Epidermal melanocyte (primary cell): ENCODE measurements around the gene SENP5.

ENCODE experiments used
- DNase-seq: peaks from one replicate; pipeline ENCODE4 v3.0.0; 2011; ENCODE audit warnings: low spot score; ENCODE audit not compliant: insufficient read length

SENP5 gene

DNA sequence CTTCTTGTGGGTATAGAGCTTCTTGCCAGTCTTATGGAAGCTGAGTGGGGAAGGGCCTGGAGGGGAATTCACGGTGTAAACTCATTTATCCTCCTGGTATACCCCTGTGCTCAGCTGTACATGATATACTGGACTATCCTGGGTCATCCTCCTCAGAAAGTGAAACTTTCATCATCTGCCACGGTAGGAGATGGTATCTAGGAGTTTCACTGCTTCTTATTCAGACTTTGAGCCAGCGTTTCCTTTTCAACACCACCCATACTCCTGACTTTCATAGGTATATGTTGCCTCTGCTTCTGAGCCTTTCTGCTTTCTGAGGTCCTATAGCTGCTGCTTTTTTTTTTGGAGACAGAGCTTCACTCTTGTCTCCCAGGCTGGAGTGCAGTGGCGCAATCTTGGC, 15.6 kb downstream of the SENP5 start:
- no peak for DNase-seq

DNA sequence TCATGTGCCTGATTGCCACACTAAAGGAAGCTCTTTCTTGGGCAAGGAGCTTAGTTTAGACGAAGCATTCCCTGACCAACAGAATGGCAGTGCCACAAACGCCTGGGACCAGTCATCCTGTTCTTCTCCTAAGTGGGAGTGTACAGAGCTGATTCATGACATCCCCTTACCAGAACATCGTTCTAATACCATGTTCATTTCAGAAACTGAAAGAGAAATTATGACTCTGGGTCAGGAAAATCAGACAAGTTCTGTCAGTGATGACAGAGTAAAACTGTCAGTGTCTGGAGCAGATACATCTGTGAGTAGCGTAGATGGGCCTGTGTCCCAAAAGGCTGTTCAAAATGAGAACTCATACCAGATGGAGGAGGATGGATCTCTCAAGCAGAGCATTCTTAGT, 18.4 kb downstream of the SENP5 start:
- DNase-seq = no peak

DNA sequence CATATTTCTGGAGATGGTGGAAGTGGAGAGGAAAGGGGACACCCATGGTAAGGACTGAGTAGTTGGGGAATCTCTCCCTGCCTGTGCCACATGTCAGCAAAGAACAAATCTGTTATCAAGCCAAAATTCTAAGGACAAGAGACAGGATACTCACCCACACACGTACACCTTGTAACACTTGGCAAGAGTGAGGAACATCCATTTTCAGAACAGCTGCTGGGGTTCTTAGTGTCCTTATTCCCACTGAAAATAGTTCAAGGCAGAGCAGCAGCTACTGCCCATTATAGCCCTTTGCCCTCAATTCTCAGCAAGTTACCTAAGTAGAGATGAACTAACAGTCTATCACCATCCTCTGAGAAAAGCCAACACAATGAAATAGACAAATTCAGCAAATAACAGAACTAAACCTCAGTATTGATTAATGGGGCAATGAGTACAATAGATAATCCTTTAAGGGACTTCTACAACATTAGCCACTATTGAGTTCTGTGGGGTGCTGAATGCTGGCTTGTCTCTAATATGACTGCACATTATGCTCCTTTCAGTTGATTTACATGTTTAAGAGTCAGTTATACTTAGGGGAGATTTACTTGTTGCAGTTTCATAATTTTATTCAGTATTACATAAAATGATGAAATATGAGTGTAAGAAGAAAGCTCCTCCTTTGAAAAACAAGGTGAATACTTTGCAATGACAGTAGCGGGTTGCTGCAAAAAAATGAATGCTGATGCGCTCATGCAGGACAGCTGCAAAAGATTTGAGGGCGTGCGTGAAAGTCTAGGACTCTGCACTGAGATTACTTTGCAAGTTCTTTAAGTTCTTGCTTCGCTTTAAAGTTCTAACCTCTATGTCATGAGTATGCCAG, 22.4 kb downstream of the SENP5 start:
- no peak for DNase-seq

DNA sequence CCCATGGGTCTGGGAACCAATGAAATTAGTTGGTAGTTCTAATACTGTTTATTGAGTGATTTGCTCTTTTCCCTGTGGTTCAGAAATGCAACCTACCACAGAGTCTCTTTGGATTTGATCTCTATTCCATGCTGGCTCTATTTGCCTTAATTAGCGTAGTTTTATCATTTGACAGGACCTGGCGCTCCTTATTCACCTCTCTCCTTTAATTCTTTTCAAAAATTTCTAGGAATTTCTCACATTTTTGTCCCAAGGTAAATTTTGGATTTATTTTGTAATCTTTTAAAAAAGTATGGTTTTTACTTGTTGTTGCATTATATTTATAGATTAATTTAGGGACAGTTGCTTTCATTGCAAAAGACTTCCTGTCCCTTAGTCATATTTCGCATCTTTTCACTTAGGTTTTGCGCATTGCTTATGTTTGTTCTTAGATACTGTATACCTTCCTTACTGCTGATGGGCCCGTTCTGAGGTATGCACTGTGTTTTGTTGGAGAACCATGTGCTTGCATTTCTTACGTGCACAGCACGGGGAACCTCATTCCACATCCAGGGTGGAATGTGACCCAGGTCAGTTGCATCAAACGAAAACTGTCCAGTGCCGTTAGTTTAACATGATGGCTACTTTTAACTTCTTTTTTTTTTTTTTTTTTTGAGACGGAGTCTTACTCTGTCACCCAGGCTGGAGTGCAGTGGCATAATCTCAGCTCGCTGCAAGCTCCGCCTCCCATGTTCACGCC, 27.0 kb downstream of the SENP5 start:
- DNase-seq = no peak

DNA sequence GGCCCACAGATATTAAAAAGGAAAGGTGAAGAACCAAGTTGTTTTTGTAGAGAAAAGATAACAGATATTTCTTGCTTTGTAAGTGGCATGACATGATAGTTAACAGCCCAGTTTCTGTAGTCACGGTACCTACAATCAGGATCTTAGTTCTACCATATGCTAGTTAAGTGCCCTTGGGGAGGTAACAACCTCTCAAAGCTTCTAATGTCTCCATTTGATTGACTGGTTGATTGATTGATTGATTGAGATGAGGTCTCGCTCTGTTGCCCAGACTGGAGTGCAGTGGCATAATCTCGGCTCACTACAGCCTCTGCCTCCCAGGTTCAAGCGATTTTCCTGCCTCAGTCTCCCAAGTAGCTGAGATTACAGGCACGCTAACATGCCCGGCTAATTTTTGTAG, 28.5 kb downstream of the SENP5 start:
- no peak for DNase-seq

DNA sequence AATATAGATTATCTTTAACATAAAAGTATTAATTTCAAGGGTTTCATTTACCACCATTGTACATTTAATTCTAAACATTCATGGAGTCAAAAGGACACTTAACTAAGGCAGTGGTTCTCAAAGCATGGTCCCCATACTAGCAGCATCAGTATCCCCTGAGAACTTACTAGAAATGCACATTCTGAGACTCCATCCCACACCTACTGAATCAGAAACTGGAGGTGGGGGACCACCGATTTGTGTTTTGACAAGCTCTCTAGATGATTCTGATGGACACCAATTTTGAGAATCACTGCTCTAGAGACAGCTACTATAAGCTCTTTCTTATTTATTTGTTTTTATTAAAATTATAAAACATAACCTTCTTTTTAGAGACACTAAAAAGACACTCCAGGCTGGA, 34.0 kb downstream of the SENP5 start:
- DNase-seq = no peak

DNA sequence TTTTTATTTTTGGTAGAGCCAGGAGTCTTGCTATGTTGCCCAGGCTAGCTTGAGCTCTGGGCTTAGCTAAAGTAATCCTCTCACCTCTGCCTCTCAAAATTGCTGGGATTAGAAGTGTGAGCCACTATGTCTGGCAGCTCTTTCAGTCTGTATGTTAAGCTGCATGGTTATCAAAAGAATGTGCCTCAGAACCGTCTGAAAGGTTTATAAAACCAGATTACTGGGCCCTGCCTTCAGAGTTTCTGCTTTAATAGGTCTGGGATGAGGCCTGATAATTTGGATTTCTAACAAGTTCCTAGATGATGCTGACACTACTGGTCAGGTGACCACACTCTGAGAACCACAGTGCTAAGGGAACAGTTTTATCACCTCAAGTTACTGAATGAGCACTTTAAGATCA, 34.6 kb downstream of the SENP5 start:
- no peak for DNase-seq

DNA sequence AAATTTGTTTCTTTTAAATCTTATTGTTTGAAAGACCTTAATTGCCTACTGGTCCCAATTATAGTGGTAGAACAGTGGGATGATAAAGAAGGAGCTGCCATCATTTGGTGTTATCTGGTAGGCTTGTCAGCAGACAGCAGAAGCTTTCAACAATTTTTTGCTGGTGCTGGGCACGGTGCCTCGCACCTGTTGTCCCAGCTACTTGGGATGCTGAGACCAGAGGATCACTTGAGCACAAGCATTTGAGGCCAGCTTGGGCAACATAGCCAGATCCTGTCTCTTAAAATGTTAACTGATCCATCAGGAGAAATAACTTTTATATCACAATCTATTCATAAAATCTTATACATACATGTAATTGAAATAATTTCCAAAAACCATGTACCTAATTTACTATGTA, 36.0 kb downstream of the SENP5 start:
- DNase-seq = no peak

DNA sequence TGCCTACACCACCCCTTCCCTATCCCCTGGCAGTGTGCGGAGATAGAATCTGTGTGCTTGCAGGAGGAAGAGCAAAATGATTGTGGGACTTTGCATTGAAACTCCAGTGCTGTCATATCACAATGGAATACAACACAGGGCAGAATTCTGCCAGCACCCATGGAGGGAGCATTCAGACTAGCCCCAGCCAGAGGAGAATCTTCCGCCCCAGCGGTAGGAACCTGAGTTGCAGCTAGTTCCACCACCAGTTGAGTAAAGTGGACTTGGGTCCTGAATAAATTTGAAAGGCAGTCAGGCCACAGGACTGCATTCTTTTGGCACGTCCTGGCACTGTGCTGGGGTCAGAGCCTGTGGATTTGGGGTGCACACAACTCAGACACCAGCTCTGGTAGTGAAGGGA, 47.1 kb downstream of the SENP5 start:
- no peak for DNase-seq

DNA sequence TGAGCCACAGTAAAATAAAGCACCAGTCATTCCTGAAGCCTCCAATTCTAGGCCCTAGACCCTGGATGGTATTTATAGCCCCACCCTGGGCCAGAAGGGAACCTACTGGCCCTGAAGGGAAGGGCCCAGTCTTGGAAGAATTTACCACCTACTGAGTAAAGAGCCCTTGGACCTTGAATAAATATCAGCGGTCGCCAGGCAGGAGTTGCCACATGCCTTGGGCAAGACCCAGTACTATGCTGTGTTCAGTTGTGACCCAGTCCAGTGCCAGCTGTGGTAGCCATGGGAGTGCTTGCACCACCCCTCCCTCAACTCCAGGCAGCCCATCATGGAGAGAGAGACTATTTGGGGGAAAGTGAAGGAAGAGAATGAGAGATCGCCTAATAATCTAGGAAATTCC, 47.7 kb downstream of the SENP5 start:
- no peak for DNase-seq

DNA sequence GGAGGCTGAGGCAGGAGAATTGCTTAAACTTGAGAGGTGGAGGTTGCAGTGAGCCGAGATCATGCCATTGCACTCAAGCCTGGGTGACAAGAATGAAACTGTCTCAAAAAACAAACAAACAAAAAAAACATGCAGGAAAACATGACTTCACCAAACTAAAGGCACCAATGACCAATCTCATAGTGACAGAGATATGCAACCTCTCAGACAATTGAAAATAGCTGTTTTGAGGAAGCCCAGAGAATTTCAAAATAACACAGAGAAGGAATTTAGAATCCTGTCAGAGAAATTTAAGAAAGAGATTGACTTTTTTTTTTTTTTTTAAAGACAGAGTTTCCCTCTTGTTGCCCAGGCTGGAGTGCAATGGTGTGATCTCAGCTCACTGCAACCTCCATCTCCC, 48.5 kb downstream of the SENP5 start:
- no peak for DNase-seq

DNA sequence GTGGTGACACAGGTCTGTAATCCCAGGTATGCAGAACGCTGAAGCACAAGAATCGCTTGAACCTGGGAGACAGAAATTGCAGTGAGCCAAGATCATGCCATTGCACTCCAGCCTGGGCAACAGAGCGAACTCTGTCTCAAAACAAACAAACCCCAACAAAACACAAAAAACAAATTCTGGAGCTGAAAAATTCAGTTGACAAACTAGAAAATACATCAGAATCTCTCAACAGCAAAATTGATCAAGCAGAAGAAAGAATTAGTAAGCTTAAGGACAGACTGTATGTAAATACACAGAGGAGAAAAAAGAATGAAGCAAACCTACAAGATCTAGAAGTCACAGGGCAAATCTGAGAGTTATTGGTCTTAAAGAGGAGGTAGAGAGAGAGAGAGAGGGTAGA, 49.3 kb downstream of the SENP5 start:
- DNase-seq = no peak

DNA sequence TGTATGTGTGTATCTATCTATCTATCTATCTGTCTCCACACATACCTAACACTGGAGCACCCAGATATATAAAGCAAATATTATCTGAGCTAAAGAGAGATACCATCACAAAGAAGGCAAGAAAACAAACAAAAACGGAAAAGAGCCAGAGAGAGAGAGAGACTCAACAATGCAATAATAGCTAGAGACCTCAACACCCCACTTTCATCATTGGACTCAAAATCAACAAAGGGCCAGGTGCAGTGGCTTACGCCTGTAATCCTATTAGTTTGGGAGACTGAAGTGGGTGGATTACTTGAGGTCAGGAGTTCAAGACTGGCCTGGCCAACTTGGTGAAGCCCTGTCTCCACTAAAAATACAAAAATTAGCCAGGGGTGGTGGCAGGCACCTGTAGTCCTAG, 51.2 kb downstream of the SENP5 start:
- no peak for DNase-seq

DNA sequence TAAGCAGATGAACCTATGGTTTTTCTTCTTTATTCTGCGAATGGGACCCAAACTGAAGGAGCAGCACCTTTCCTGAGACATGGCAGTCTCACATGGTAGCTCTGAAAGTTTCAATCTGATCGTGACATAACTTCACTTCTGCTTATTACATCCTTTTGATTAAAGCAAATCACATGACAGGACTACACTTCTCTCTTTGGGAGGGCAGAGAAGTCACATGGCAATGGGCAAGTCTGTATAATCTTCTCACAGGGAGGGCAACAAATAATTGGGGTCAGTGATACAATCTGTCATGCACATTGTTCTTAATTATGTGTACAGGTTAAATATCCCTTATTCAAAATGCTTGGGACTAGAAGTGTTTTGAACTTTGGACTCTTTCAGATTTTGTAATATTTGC, 53.0 kb downstream of the SENP5 start:
- no peak for DNase-seq

DNA sequence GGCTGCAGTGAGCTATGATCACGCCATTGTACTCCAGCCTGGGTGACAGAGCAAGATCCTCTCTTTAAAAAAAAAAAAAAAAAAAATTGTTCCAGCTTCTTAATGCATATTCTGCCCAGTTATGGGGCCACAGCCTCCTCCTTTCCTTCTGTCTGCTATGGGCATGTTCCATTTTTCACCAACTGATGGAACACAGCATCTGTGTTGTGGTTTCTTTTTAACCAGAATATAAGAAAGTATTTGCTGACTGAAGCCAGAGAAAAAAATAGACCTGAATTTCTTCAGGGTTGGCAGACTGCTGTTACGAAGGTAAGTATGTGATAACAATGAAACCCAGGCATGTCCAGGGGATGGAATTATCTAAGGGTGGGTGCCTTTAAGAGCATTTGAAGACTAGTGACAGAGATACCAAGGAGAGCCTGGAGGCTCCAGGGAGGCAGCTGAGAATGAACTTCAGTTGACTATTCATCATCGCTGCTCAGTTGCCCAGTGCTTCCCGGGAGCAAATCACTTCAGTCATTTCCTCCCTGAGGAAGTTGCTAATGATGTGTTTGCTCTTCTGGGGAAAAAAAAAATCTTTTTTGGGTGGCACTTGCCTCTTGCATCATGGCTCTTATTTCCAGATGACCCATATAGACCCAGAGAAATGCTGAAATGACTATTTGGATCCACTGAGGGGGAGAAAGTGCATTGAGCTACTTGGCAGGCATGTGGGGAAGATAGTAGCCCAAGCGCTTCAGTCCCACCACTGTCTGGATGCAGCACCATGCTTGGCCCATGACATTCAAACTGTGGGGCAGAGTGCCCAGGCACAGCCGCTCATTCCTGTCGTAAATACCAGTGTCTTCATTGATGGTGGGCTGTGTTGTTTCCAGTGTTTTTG, 60.1 kb downstream of the SENP5 start:
- DNase-seq = no peak

DNA sequence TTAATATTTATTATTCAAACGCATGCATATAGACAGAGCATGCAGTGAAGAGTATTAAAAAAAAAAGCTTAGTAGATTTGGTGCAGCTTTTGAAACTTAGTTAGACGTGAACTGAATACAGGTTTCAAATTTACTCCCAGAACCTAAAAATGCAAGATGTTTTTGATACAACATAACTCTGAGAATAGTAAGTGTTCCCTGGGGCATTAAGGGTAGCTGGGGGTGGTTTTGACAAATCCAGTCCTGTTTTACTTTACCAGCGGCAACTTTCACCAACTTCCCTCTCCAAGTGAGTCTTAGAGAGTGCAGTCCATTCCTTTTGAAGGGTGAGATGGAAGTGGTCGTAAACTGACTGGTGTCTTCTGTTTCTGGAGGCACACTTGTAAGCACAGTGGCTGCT, 63.4 kb downstream of the SENP5 start:
- no peak for DNase-seq

DNA sequence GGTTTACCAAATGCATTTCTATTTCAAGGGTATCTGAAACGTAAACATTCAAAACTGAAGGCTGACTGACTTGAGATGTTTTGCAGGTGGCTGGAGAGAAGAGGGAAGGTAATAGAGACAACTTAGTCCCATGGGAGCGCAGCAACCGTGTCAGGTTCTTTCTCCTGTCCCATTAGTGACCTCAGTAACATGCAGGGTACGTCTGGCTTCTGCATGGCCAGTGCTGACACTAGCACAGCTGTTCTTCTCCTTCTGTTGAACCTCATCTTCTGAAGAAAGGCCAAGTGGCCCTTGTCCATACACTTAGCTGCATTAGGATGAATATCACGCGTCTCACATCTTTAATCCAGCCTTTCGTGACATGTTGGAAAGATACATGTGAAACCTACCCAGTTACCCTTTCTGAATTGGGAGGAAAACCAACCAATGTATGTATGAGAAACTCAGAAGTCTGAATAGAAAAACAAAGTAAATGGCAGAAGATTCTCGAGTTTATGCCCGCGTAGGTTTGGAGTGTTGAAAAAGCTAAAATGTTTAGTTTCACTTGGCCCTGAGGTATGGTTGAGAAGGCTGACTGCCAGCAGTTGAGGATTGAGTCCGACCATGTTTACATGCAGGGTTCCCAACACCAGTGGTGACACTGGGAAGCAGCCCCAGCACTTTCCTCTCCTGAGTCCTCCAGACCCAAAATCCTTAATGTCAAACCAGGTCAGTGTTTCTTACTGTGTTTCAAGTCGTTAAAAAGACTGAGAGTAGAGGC, 64.3 kb downstream of the SENP5 start:
- no peak for DNase-seq

DNA sequence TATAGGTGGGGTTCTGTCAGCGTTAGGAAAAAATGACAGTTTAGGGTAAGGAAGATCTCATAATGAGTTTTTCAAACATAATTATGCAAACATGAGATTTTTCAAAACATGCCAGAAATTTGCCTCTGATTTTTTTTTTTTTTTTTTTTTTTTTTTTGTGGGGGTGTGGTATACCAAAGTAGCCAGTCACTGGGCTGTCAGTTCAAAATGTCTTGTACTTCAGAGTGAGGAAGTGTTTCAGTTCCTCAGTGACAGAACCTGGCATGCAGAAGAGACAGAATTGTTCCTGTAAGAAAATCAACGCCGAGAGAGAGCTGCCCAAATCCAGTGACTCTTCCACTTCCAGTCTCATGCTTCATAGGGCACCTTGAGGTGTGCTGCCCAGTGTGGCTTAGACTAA, 64.9 kb downstream of the SENP5 start:
- DNase-seq = no peak

DNA sequence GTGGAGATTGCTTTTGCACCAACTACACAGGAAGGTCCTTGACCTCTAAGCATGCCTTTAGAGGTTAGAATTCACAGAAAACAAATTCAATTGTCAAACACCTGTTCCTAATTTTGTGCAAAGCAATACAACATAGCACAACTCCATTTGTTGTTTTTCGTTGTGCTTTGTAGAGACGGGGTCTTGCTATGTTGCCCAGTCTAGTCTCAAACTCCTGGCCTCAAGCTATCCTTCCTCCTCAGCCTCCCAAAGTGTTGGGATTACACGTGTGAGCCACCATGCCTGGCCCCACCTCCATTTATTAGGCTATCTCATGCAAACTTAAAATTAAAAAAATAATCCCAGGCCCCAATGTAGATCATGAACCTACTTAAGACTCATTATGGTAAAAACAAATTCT, 68.6 kb downstream of the SENP5 start:
- no peak for DNase-seq

DNA sequence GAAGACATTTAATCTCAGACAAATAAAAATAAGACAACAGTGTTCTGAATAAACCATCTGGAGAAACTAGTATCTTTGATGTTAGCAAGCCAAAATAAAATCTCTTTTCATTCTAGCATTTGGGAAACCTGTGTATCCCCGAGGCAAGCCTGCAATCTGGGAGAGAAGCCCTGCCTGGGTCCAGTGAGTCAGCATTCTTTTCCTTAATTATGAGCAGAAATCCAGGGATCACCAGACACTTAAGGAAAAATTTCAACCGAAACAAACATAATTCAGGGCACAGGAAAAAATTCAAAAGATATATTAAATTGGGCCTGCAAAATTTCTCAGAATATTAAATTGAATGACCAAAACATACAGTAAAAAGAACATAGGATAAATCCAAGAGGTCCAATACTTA, 70.4 kb downstream of the SENP5 start:
- DNase-seq = no peak

DNA sequence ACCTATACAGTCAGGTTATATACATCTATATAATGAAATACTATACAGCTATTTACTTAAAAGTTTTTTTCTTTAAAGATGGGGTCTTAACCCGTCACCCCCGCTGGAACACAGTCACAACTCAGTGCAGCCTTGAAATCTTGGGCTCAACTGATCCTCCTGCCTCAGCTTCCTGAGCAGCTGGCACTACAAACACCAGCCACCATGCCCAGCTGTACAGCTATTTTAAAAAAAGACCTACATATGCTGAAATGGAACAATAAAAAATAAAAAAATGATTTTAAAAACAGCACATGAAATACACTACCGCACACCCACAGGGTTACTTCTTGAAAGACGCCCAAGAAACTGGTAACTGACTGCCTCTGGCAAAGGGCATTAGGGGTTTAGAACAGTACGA, 70.9 kb downstream of the SENP5 start:
- DNase-seq = no peak
